Measurements from ENCODE around the gene TXNDC11.

DNA sequence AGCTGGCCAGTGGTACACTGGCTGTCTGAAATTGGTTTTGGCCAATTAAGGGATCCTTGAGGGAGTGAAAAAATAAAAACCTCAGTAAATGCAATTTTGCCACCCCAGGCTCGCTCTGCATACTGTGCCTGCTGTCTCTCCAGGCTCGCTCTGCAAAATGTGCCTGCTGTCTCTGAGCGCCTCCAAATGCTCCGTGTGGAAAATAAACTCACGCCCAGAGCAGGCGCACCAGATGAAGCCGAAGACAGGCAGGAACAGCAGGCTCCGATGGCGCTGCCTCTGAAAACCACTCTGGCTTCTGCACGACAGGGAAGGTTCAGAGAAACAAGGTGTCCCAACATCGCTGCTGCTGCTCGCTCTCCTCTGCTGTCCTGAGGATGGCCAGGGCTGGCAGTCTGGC, 45.3 kb downstream of the TXNDC11 start:
- TF ChIP-seq POLR2A (IDR thresholded peaks at IDR 0.05) (no peak), CTCF (IDR thresholded peaks at IDR 0.05) (no peak)
